Fibroblast of lung (primary cell): Measurements from ENCODE around the gene IL17D. TPM values are rescaled to one million over a fixed set of nuclear protein-coding genes. Genes with fewer than 3 reads are reported as not detected.
A peak's percentile ranks its signal among the peaks of the same experiment; 100 is the strongest.

ENCODE experiments used
- DNase-seq, 2 donors: peaks; one replicate each; pipeline versions ENCODE4 v3.0.0 to v3.0.0-alpha.2; 2010; ENCODE audit warnings: low read depth in 2 of 2
- H2AFZ ChIP-seq: 2 replicates; pipeline ENCODE4 v1.5.1; 2012; ENCODE audit warnings: low read length, control low read depth, inconsistent platforms
- H3K27ac ChIP-seq: 2 replicates; pipeline ENCODE4 v1.5.1; 2011; ENCODE audit warnings: low read length, control low read depth; ENCODE audit not compliant: insufficient read depth
- H3K27me3 ChIP-seq: 2 replicates; pipeline ENCODE4 v1.5.1; 2011; ENCODE audit warnings: mild to moderate bottlenecking, low read length; ENCODE audit not compliant: control insufficient read depth, insufficient read depth
- H3K36me3 ChIP-seq: 2 replicates; pipeline ENCODE4 v1.5.1; 2011; ENCODE audit warnings: low read length; ENCODE audit not compliant: control insufficient read depth, insufficient read depth
- H3K4me1 ChIP-seq: 2 replicates; pipeline ENCODE4 v1.5.1; 2011; ENCODE audit warnings: low read length; ENCODE audit not compliant: control insufficient read depth, insufficient read depth; ENCODE audit errors: extremely low read depth
- H3K4me2 ChIP-seq: 2 replicates; pipeline ENCODE4 v1.5.1; 2011; ENCODE audit warnings: low read length, control low read depth; ENCODE audit not compliant: insufficient read depth; ENCODE audit errors: extremely low read depth
- H3K4me3 ChIP-seq, 4 experiments: fragments of 200-600 bp in 1 of 4; sonication (generic) in 1 of 4; replicated peaks in 1 of 4; 2 replicates each; pipeline ENCODE4 v1.5.1; 2011 to 2016; ENCODE audit warnings: low read length in 4 of 4, low read depth in 3 of 4, mild to moderate bottlenecking in 3 of 4, control low read depth in 2 of 4, inconsistent platforms in 1 of 4, mixed read lengths in 1 of 4; ENCODE audit not compliant: insufficient read depth in 1 of 4; ENCODE audit errors: control extremely low read depth in 1 of 4
- H3K79me2 ChIP-seq: 2 replicates; pipeline ENCODE4 v1.5.1; 2012; ENCODE audit warnings: mild to moderate bottlenecking, low read length, inconsistent platforms; ENCODE audit not compliant: control insufficient read depth, insufficient read depth
- H3K9ac ChIP-seq: 2 replicates; pipeline ENCODE4 v1.5.1; 2011; ENCODE audit warnings: mild to moderate bottlenecking, low read length, control low read depth; ENCODE audit not compliant: insufficient read depth
- H3K9me3 ChIP-seq: 2 replicates; pipeline ENCODE4 v1.5.1; 2012; ENCODE audit warnings: low read depth, low read length; ENCODE audit not compliant: control insufficient read depth, insufficient read depth
- H4K20me1 ChIP-seq: 2 replicates; pipeline ENCODE4 v1.5.1; 2011; ENCODE audit warnings: low read length; ENCODE audit not compliant: control insufficient read depth, insufficient read depth; ENCODE audit errors: extremely low read depth
- CTCF ChIP-seq, 2 donors: IDR thresholded peaks in 1 of 2; conservative IDR thresholded peaks in 1 of 2; 1 replicate in 1 of 2; 2 replicates in 1 of 2; pipeline ENCODE4 v1.5.1; 2011 to 2012; ENCODE audit warnings: low read length in 2 of 2, control low read depth in 1 of 2, inconsistent platforms in 1 of 2, low read depth in 1 of 2, mild to moderate bottlenecking in 1 of 2
- EZH2 ChIP-seq: IDR thresholded peaks from 2 replicates; pipeline ENCODE4 v1.5.1; 2012; ENCODE audit warnings: low read length, control low read depth, mild to moderate bottlenecking; ENCODE audit errors: missing control alignments
- polyA plus RNA-seq, 2 donors: library from polyadenylated mRNA; depleted of rRNA in 1 of 2; stranded (reverse) in 1 of 2; unstranded in 1 of 2; fragments of >200 nt; gene quantifications; 2 replicates each; pipeline ENCODE4 v1.2.1, GENCODE V29; 2011 to 2012; ENCODE audit warnings: missing spikeins in 1 of 2
- total RNA-seq: library from RNA; depleted of rRNA; stranded (reverse); fragments of >200 nt; gene quantifications from 2 replicates; pipeline ENCODE4 v1.2.1, GENCODE V29; 2014

The IL17D gene
- total and polyA plus RNA-seq, 2 donors (not counting 1 experiment from before 2014, with no cell fraction given), result 1.2 to 2.3 TPM

DNA sequence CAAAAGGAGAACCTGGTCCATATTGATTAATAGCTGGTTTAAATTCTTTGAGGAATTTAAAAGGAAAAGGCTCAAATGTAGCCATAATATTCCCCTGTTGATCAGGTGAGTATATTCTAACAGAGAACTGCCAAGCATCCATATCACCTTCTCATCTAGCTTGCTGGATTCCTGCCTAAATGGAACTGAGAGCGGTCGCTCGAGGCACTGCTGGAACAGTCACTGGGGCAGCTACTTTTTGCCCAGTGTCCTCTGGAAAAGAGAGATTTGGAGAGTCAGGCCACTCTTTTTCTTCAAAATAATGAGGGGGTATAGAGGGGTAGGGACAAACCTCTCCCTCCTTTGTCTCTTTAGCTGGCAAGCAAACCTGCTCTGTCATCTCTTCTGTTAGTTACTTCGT, 19.5 kb upstream of the IL17D start:
- no peak for TF ChIP-seq EZH2
- TF ChIP-seq CTCF (conservative IDR thresholded peaks at IDR 0.05 in 1 of 2, IDR thresholded peaks at IDR 0.05 in 1 of 2; ENCODE audit: low read depth in 1 of 2, low read length in 2 of 2), result no peak
- Histone ChIP-seq H3K9me3 (no peaks in the 10 kb centered on the region), H3K79me2 (no peaks in the 10 kb centered on the region), H2AFZ (no peak overlapping the region), H3K9ac (no peak overlapping the region), H3K27me3 (no peaks in the 10 kb centered on the region), H4K20me1 (no peaks in the 10 kb centered on the region), H3K36me3 (no peaks in the 10 kb centered on the region), H3K4me3 (no peak overlapping the region), H3K27ac (no peak overlapping the region), H3K4me1 (peaks cover 3% of the 10 kb centered on the region), H3K4me2 (no peak overlapping the region)
- no peak for DNase-seq

DNA sequence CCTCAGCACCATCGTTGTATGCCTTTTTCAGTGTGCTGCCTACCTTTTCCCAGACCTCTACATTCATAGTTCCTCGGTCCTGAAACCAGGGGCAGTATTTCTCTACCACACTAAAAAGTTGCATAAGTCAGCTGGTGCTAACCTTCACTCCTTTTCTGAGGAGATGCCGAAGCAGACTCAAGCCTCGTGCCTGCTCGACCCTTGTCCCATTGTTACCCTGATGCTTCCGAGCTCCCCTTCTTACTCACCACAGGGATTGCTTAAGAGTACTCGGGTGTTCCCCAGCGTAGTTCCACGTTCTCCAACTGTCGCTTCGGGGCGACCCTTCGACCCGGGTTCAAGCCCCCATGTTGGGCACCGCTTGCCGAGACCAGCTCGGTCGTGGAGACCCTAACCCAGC, 19.0 kb upstream of the IL17D start:
- Histone ChIP-seq H3K36me3 (no peaks in the 10 kb centered on the region), H3K79me2 (no peaks in the 10 kb centered on the region), H3K9me3 (no peaks in the 10 kb centered on the region), H3K27me3 (no peaks in the 10 kb centered on the region), H3K9ac (no peak overlapping the region), H3K4me1 (peaks cover 3% of the 10 kb centered on the region), H2AFZ (no peak overlapping the region), H4K20me1 (no peaks in the 10 kb centered on the region), H3K4me2 (no peak overlapping the region), H3K27ac (no peak overlapping the region), H3K4me3 (no peak overlapping the region)
- DNase-seq, result peak; percentile 43 to 45
- TF ChIP-seq CTCF (conservative IDR thresholded peaks at IDR 0.05 in 1 of 2, IDR thresholded peaks at IDR 0.05 in 1 of 2; ENCODE audit: low read depth in 1 of 2, low read length in 2 of 2), result no peak
- no peak for TF ChIP-seq EZH2

GRCh38 chr13:20685092-20685491, 18.4 kb upstream of the IL17D start:
- Histone ChIP-seq H4K20me1 (no peaks in the 10 kb centered on the region), H3K9me3 (no peaks in the 10 kb centered on the region), H3K27ac (no peak overlapping the region), H3K79me2 (no peaks in the 10 kb centered on the region), H3K4me2 (no peak overlapping the region), H3K27me3 (no peaks in the 10 kb centered on the region), H3K36me3 (no peaks in the 10 kb centered on the region), H3K4me1 (peaks cover 3% of the 10 kb centered on the region), H2AFZ (no peak overlapping the region), H3K4me3 (no peak overlapping the region), H3K9ac (no peak overlapping the region)
- no peak for DNase-seq
- TF ChIP-seq CTCF (conservative IDR thresholded peaks at IDR 0.05 in 1 of 2, IDR thresholded peaks at IDR 0.05 in 1 of 2; ENCODE audit: low read depth in 1 of 2, low read length in 2 of 2) (no peak), EZH2 (no peak)
